ENCODE results near the gene COL17A1. TPM values are rescaled to one million over a fixed set of nuclear protein-coding genes. Genes with fewer than 3 reads are reported as not detected.

The COL17A1 gene
- polyA plus RNA-seq, 3 donors, result 0.27 to 0.97 (median 0.29) TPM

- DNase-seq (ENCODE audit: low read depth in 3 of 3, low spot score in 2 of 3), result no peak
Observed at GRCh38 chr10:104034401-104035193, 51.1 kb downstream of the COL17A1 start.

- DNase-seq (ENCODE audit: low read depth in 3 of 3, low spot score in 2 of 3), result no peak
Observed at GRCh38 chr10:104033966-104034365, 51.7 kb downstream of the COL17A1 start.

GRCh38 chr10:104033401-104033930 is 52.2 kb downstream of the COL17A1 start:
- no peak for DNase-seq (ENCODE audit: low read depth in 3 of 3, low spot score in 2 of 3)

- no peak for DNase-seq (ENCODE audit: low read depth in 3 of 3, low spot score in 2 of 3)
Observed at GRCh38 chr10:104032144-104032775, 53.4 kb downstream of the COL17A1 start.

GRCh38 chr10:104031631-104032030 is 54.0 kb downstream of the COL17A1 start:
- DNase-seq (ENCODE audit: low read depth in 3 of 3, low spot score in 2 of 3), result no peak

GRCh38 chr10:104029521-104029860 is 56.2 kb downstream of the COL17A1 start:
- DNase-seq (ENCODE audit: low read depth in 3 of 3, low spot score in 2 of 3), result no peak

GRCh38 chr10:104028823-104029520 is 56.7 kb downstream of the COL17A1 start:
- DNase-seq (ENCODE audit: low read depth in 3 of 3, low spot score in 2 of 3), result no peak

GRCh38 chr10:104028146-104028545 is 57.5 kb downstream of the COL17A1 start:
- no peak for DNase-seq (ENCODE audit: low read depth in 3 of 3, low spot score in 2 of 3)

GRCh38 chr10:104026762-104027161 is 58.9 kb downstream of the COL17A1 start:
- DNase-seq (ENCODE audit: low read depth in 3 of 3, low spot score in 2 of 3), result peak in 1 of 3 donors; percentile 15

- no peak for DNase-seq (ENCODE audit: low read depth in 3 of 3, low spot score in 2 of 3)
Observed at GRCh38 chr10:104025524-104025923, 60.2 kb downstream of the COL17A1 start.

GRCh38 chr10:104022026-104022425 is 63.7 kb downstream of the COL17A1 start:
- no peak for DNase-seq (ENCODE audit: low read depth in 3 of 3, low spot score in 2 of 3)

- no peak for DNase-seq (ENCODE audit: low read depth in 3 of 3, low spot score in 2 of 3)
Observed at GRCh38 chr10:104021246-104021645, 64.4 kb downstream of the COL17A1 start.

- no peak for DNase-seq (ENCODE audit: low read depth in 3 of 3, low spot score in 2 of 3)
Observed at GRCh38 chr10:104020020-104020419, 65.7 kb downstream of the COL17A1 start.

GRCh38 chr10:104018471-104018870 is 67.2 kb downstream of the COL17A1 start:
- no peak for DNase-seq (ENCODE audit: low read depth in 3 of 3, low spot score in 2 of 3)

GRCh38 chr10:104016661-104017060 is 69.0 kb downstream of the COL17A1 start:
- DNase-seq (ENCODE audit: low read depth in 3 of 3, low spot score in 2 of 3), result no peak

GRCh38 chr10:104014176-104014575 is 71.5 kb downstream of the COL17A1 start:
- no peak for DNase-seq (ENCODE audit: low read depth in 3 of 3, low spot score in 2 of 3)

GRCh38 chr10:104013489-104013888 is 72.2 kb downstream of the COL17A1 start:
- DNase-seq (ENCODE audit: low read depth in 3 of 3, low spot score in 2 of 3), result no peak

- no peak for DNase-seq (ENCODE audit: low read depth in 3 of 3, low spot score in 2 of 3)
Observed at GRCh38 chr10:104011904-104012303, 73.8 kb downstream of the COL17A1 start.

- no peak for DNase-seq (ENCODE audit: low read depth in 3 of 3, low spot score in 2 of 3)
Observed at GRCh38 chr10:104005172-104005863, 80.4 kb downstream of the COL17A1 start.

GRCh38 chr10:104002911-104003310 is 82.8 kb downstream of the COL17A1 start:
- DNase-seq (ENCODE audit: low read depth in 3 of 3, low spot score in 2 of 3), result no peak

GRCh38 chr10:103998805-103999204 is 86.9 kb downstream of the COL17A1 start:
- DNase-seq (ENCODE audit: low read depth in 3 of 3, low spot score in 2 of 3), result no peak
